ENCODE results near the gene RPL13.
A peak's percentile ranks its signal among the peaks of the same experiment; 100 is the strongest.

The RPL13 gene

GRCh38 chr16:89602952-89603590 is 42.6 kb downstream of the RPL13 start:
- ATAC-seq = peak; percentile 5; the same call in 2 of the 3 replicates
- TF ChIP-seq ZNF565 (CRISPR knock-in tag; conservative IDR thresholded peaks at IDR 0.05; ENCODE audit: low read depth) = no peak
- TF ChIP-seq POU6F1 (CRISPR knock-in tag; IDR thresholded peaks at IDR 0.05; ENCODE audit: borderline replicate concordance, low read depth) = no peak
- TF ChIP-seq PATZ1 (CRISPR knock-in tag; IDR thresholded peaks at IDR 0.05; ENCODE audit: borderline replicate concordance) = no peak
- TF ChIP-seq ZNF8 (CRISPR knock-in tag; IDR thresholded peaks at IDR 0.05) = no peak
- TF ChIP-seq ZNF70 (CRISPR knock-in tag; IDR thresholded peaks at IDR 0.05) = no peak
- TF ChIP-seq OSR1 (CRISPR knock-in tag; IDR thresholded peaks at IDR 0.05) = no peak
- TF ChIP-seq ARNTL (CRISPR knock-in tag; IDR thresholded peaks at IDR 0.05; ENCODE audit: borderline replicate concordance, low read depth) = no peak
- no peak for TF ChIP-seq CREB5 (CRISPR knock-in tag; IDR thresholded peaks at IDR 0.05; ENCODE audit: low read depth)
- TF ChIP-seq ISL1 (CRISPR knock-in tag; IDR thresholded peaks at IDR 0.05) = no peak
- TF ChIP-seq TOX (CRISPR knock-in tag; IDR thresholded peaks at IDR 0.05; ENCODE audit: borderline replicate concordance) = no peak
- no peak for TF ChIP-seq CSDC2 (CRISPR knock-in tag; IDR thresholded peaks at IDR 0.05)

- TF ChIP-seq TCF4 (CRISPR knock-in tag; IDR thresholded peaks at IDR 0.05; ENCODE audit: borderline replicate concordance) = no peak
- TF ChIP-seq ZNF70 (CRISPR knock-in tag; IDR thresholded peaks at IDR 0.05) = no peak
- no peak for TF ChIP-seq ISL1 (CRISPR knock-in tag; IDR thresholded peaks at IDR 0.05)
- TF ChIP-seq ZFP3 (CRISPR knock-in tag; IDR thresholded peaks at IDR 0.05) = no peak
- no peak for TF ChIP-seq BACH2 (CRISPR knock-in tag; IDR thresholded peaks at IDR 0.05; ENCODE audit: borderline replicate concordance)
- no peak for TF ChIP-seq PATZ1 (CRISPR knock-in tag; IDR thresholded peaks at IDR 0.05; ENCODE audit: borderline replicate concordance)
- TF ChIP-seq CSRNP3 (CRISPR knock-in tag; IDR thresholded peaks at IDR 0.05) = no peak
- no peak for TF ChIP-seq TSHZ2 (CRISPR knock-in tag; IDR thresholded peaks at IDR 0.05)
- TF ChIP-seq ARNTL (CRISPR knock-in tag; IDR thresholded peaks at IDR 0.05; ENCODE audit: borderline replicate concordance, low read depth) = no peak
- no peak for TF ChIP-seq OSR1 (CRISPR knock-in tag; IDR thresholded peaks at IDR 0.05)
- TF ChIP-seq CREB5 (CRISPR knock-in tag; IDR thresholded peaks at IDR 0.05; ENCODE audit: low read depth) = no peak
- no peak for TF ChIP-seq ZC3H10 (CRISPR knock-in tag; IDR thresholded peaks at IDR 0.05)
- TF ChIP-seq ZNF8 (CRISPR knock-in tag; IDR thresholded peaks at IDR 0.05) = no peak
- no peak for ATAC-seq
These were observed 44.3 kb downstream of the RPL13 start for GRCh38 chr16:89604764-89605163.

All from SK-N-SH treated with all-trans-retinoic acid at 6 μM for 48 hours (cell line).